Measurements from ENCODE around the gene DEFB132. TPM values are rescaled to one million over a fixed set of nuclear protein-coding genes. Genes with fewer than 3 reads are reported as not detected.
A peak's percentile ranks its signal among the peaks of the same experiment; 100 is the strongest.

DEFB132 gene
- total and polyA plus RNA-seq, 4 donors, result 0.08 TPM; not detected in 2

GRCh38 chr20:276620-277495, 19.3 kb downstream of the DEFB132 start:
- H3K9me3 ChIP-seq (ENCODE audit: control insufficient read depth in 4 of 4, low read length in 3 of 4), result no peaks in the 10 kb centered on the region
- no peaks in the 10 kb centered on the region for H3K4me1 ChIP-seq (ENCODE audit: control insufficient read depth in 4 of 4, insufficient read depth in 4 of 4, low read length in 3 of 4)
- WGBS, result 95% methylated on average over 12 of the region's 12 CpGs
- no peak overlapping the region for H3K4me3 ChIP-seq (ENCODE audit: low read depth in 1 of 3, low read length in 3 of 3)
- no peak overlapping the region for H3K27ac ChIP-seq (ENCODE audit: low read depth in 1 of 2, low read length in 2 of 2)
- no peaks in the 10 kb centered on the region for H3K27me3 ChIP-seq (ENCODE audit: control insufficient read depth in 4 of 4, insufficient read depth in 4 of 4, low read length in 3 of 4)
- peak; percentile 20 for DNase-seq (ENCODE audit: low spot score)
- peaks cover 0 to 20% (median 0%) of the 10 kb centered on the region in 4 donors for H3K36me3 ChIP-seq (ENCODE audit: control insufficient read depth in 4 of 4, insufficient read depth in 3 of 4, low read depth in 1 of 4, low read length in 3 of 4)
- no peak overlapping the region for H3K9ac ChIP-seq (ENCODE audit: low read depth in 1 of 2, low read length in 2 of 2)
- no peak for TF ChIP-seq NR2F2 (IDR thresholded peaks at IDR 0.05)
- TF ChIP-seq ZBTB33 (IDR thresholded peaks at IDR 0.05), result no peak
- TF ChIP-seq MAX (IDR thresholded peaks at IDR 0.05), result no peak
- TF ChIP-seq REST (IDR thresholded peaks at IDR 0.05), result no peak
- TF ChIP-seq ATF3 (IDR thresholded peaks at IDR 0.05), result no peak
- no peak for TF ChIP-seq YY1 (IDR thresholded peaks at IDR 0.05)
- TF ChIP-seq TAF1 (conservative IDR thresholded peaks at IDR 0.05), result no peak

- H3K4me3 ChIP-seq (ENCODE audit: low read depth in 1 of 3, low read length in 3 of 3), result no peak overlapping the region
- no peaks in the 10 kb centered on the region for H3K27me3 ChIP-seq (ENCODE audit: control insufficient read depth in 4 of 4, insufficient read depth in 4 of 4, low read length in 3 of 4)
- WGBS, result 67% methylated on average over 3 of the region's 3 CpGs
- no peaks in the 10 kb centered on the region for H3K4me1 ChIP-seq (ENCODE audit: control insufficient read depth in 4 of 4, insufficient read depth in 4 of 4, low read length in 3 of 4)
- H3K9ac ChIP-seq (ENCODE audit: low read depth in 1 of 2, low read length in 2 of 2), result no peak overlapping the region
- peaks cover 0 to 21% (median 0%) of the 10 kb centered on the region in 4 donors for H3K36me3 ChIP-seq (ENCODE audit: control insufficient read depth in 4 of 4, insufficient read depth in 3 of 4, low read depth in 1 of 4, low read length in 3 of 4)
- no peak for DNase-seq (ENCODE audit: low spot score)
- H3K9me3 ChIP-seq (ENCODE audit: control insufficient read depth in 4 of 4, low read length in 3 of 4), result no peaks in the 10 kb centered on the region
- H3K27ac ChIP-seq (ENCODE audit: low read depth in 1 of 2, low read length in 2 of 2), result no peak overlapping the region
- TF ChIP-seq HNF4G (IDR thresholded peaks at IDR 0.05) (no peak), JUND (IDR thresholded peaks at IDR 0.05) (no peak), SP1 (IDR thresholded peaks at IDR 0.05) (no peak), CTCF (IDR thresholded peaks at IDR 0.05; ENCODE audit: low read depth, low read length, missing input control) (no peak), TAF1 (conservative IDR thresholded peaks at IDR 0.05) (no peak), REST (IDR thresholded peaks at IDR 0.05) (no peak), ATF3 (IDR thresholded peaks at IDR 0.05) (no peak), GABPA (IDR thresholded peaks at IDR 0.05 in 1 of 2, conservative IDR thresholded peaks at IDR 0.05 in 1 of 2) (no peak), EGR1 (IDR thresholded peaks at IDR 0.05; ENCODE audit: low read depth in 2 of 2) (no peak), FOXA2 (IDR thresholded peaks at IDR 0.05) (no peak), RXRA (IDR thresholded peaks at IDR 0.05) (no peak), ZBTB33 (IDR thresholded peaks at IDR 0.05) (no peak), HNF4A (conservative IDR thresholded peaks at IDR 0.05) (no peak), FOXA1 (IDR thresholded peaks at IDR 0.05) (no peak), NR2F2 (IDR thresholded peaks at IDR 0.05) (no peak)
Measured at GRCh38 chr20:277496-277781, 19.9 kb downstream of the DEFB132 start.
